ENCODE measurements around the gene RNF167. TPM values are rescaled to one million over a fixed set of nuclear protein-coding genes. Genes with fewer than 3 reads are reported as not detected.

The RNF167 gene
- total RNA-seq (2014; rRNA removed; shearing (Covaris generic)) = 19.8 and 31.7 TPM in 2 replicates
- polyA plus RNA-seq (2016; fragmentation: Nextera tagmentation; extraction: Ambion mirVana) = 34.2 and 36.6 TPM in 2 replicates

- no peak for TF ChIP-seq EZH2 (IDR thresholded peaks at IDR 0.05; ENCODE audit: insufficient read depth, poor library complexity, severe bottlenecking)
- TF ChIP-seq EZH2phosphoT487 (IDR thresholded peaks at IDR 0.05; ENCODE audit: insufficient read depth, low read depth) = no peak
- 0 out of 2 replicates have a peak, but pooled peaks cover 6% of the 10 kb centered on the region for H4K20me1 ChIP-seq (ENCODE audit: insufficient read depth)
- H3K4me2 ChIP-seq (ENCODE audit: unreplicated experiment) = peak within 1 kb of the TSS; percentile 93
- H3K4me1 ChIP-seq (ENCODE audit: insufficient read depth) = peaks cover 22% of the 10 kb centered on the region
- peak within 1 kb of the TSS; percentile 94 for H3K4me3 ChIP-seq
- peaks cover 62% of the 10 kb centered on the region for H3K79me2 ChIP-seq (ENCODE audit: insufficient read depth)
- H3K27me3 ChIP-seq (replicated peaks; ENCODE audit: insufficient read depth) = no peaks in the 10 kb centered on the region
- H3F3A ChIP-seq (ENCODE audit: insufficient read depth) = peaks cover 41% of the 10 kb centered on the region
- H3K27ac ChIP-seq = peak within 1 kb of the TSS; percentile 80
- peak within 1 kb of the TSS; percentile 94 for H3K9ac ChIP-seq
- peak within 1 kb of the TSS; percentile 81 for H2AFZ ChIP-seq
- in situ Hi-C loops (cut with MboI) = no loop called here
- H3K9me2 ChIP-seq (ENCODE audit: insufficient read depth) = no peaks in the 10 kb centered on the region
- WGBS, 2 experiments (ENCODE audit: low coverage in 1 of 2, low lambda C conversion rate in 2 of 2, missing lambda C conversion rate in 2 of 2) = 1 to 2% methylated on average over 59 to 72 of the region's 72 CpGs
- no peaks in the 10 kb centered on the region for H3K9me3 ChIP-seq (ENCODE audit: low read depth)
- H3K36me3 ChIP-seq (ENCODE audit: low read depth) = no peaks in the 10 kb centered on the region
- peak; percentile 100 for DNase-seq
Measured at GRCh38 chr17:4939796-4940554, at the start of gene RNF167, which contains the start of gene SLC25A11. TSS of gene RNF167 (plus strand) at chr17:4940268. CDS start at chr17:4940910, 642 bp downstream. TSS of gene SLC25A11 (minus strand) at chr17:4940046. CDS start at chr17:4939910, 136 bp downstream.

- Histone ChIP-seq H3K36me3 (ENCODE audit: low read depth) (no peaks in the 10 kb centered on the region; the same call in 1 of the 2 replicates), H3K4me3 (no peak overlapping the region), H3K27me3 (replicated peaks; ENCODE audit: insufficient read depth) (no peaks in the 10 kb centered on the region), H3F3A (ENCODE audit: insufficient read depth) (no peaks in the 10 kb centered on the region), H3K9me2 (ENCODE audit: insufficient read depth) (no peaks in the 10 kb centered on the region), H4K20me1 (ENCODE audit: insufficient read depth) (no peaks in the 10 kb centered on the region), H3K9ac (no peak overlapping the region), H3K4me1 (ENCODE audit: insufficient read depth) (no peaks in the 10 kb centered on the region), H3K9me3 (ENCODE audit: low read depth) (no peaks in the 10 kb centered on the region), H3K27ac (no peak overlapping the region), H3K79me2 (ENCODE audit: insufficient read depth) (no peaks in the 10 kb centered on the region), H2AFZ (no peak overlapping the region), H3K4me2 (ENCODE audit: unreplicated experiment) (no peak overlapping the region)
- in situ Hi-C loops (cut with MboI) = loop anchor here (10.0 kb wide), 1 partner anchor 177 kb away; the partner anchor contains the start of gene ARRB2
- DNase-seq = no peak
- WGBS, 2 experiments (ENCODE audit: low coverage in 1 of 2, low lambda C conversion rate in 2 of 2, missing lambda C conversion rate in 2 of 2) = 88 to 94% methylated on average over 37 to 42 of the region's 42 CpGs
- TF ChIP-seq EZH2phosphoT487 (IDR thresholded peaks at IDR 0.05; ENCODE audit: insufficient read depth, low read depth) = no peak
- no peak for TF ChIP-seq EZH2 (IDR thresholded peaks at IDR 0.05; ENCODE audit: insufficient read depth, poor library complexity, severe bottlenecking)
Measured at GRCh38 chr17:4891411-4892410, 48.4 kb upstream of the RNF167 start.

GRCh38 chr17:4892499-4893221 lies 47.4 kb upstream of the RNF167 start:
- Histone ChIP-seq H3K4me3 (no peak overlapping the region), H3K9me3 (ENCODE audit: low read depth) (no peaks in the 10 kb centered on the region), H3F3A (ENCODE audit: insufficient read depth) (no peaks in the 10 kb centered on the region), H3K4me2 (ENCODE audit: unreplicated experiment) (no peak overlapping the region), H4K20me1 (ENCODE audit: insufficient read depth) (no peaks in the 10 kb centered on the region), H3K4me1 (ENCODE audit: insufficient read depth) (no peaks in the 10 kb centered on the region), H3K9me2 (ENCODE audit: insufficient read depth) (no peaks in the 10 kb centered on the region), H3K27me3 (replicated peaks; ENCODE audit: insufficient read depth) (no peaks in the 10 kb centered on the region), H3K27ac (no peak overlapping the region), H3K79me2 (ENCODE audit: insufficient read depth) (no peaks in the 10 kb centered on the region), H3K36me3 (ENCODE audit: low read depth) (no peaks in the 10 kb centered on the region; the same call in 1 of the 2 replicates), H2AFZ (no peak overlapping the region), H3K9ac (no peak overlapping the region)
- WGBS, 2 experiments (ENCODE audit: low coverage in 1 of 2, low lambda C conversion rate in 2 of 2, missing lambda C conversion rate in 2 of 2) = 86 to 89% methylated on average over 22 to 23 of the region's 23 CpGs
- DNase-seq = no peak
- in situ Hi-C loops (cut with MboI) = loop anchor here (10.0 kb wide), 1 partner anchor 178 kb away; the partner anchor contains the start of gene ARRB2
- TF ChIP-seq EZH2phosphoT487 (IDR thresholded peaks at IDR 0.05; ENCODE audit: insufficient read depth, low read depth) (no peak), EZH2 (IDR thresholded peaks at IDR 0.05; ENCODE audit: insufficient read depth, poor library complexity, severe bottlenecking) (no peak)
